ENCODE data around the gene C1QL3. TPM values are rescaled to one million over a fixed set of nuclear protein-coding genes. Genes with fewer than 3 reads are reported as not detected.

The C1QL3 gene
- total and polyA plus RNA-seq, 2 of the 4 experiments (the other 2 are of a cell fraction), result not detected

DNA sequence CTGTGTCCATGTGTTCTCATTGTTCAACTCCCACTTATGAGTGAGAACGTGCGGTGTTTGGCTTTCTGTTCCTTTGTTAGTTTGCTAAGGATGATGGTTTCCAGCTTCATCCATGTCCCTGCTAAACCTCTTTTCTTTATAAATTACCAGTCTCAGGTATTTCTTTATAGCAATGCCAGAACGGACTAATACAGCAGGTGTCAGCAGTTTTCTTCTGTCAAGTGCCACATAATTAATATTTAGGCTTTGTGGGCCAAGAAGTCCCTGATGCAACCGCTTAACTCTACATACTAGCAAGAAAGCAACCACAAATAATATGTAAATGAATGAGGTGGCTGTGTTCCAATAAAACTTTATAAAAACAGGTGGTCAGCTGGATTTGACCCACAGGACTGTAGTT, 26.3 kb upstream of the C1QL3 start:
- intact Hi-C loops (cut with micrococcal nuclease), result no loop called here
- no peaks in the 10 kb centered on the region for H3K27me3 ChIP-seq (ENCODE audit: control insufficient read depth, insufficient read depth, low read length)
- no peak overlapping the region for H2AFZ ChIP-seq (replicated peaks; ENCODE audit: low read length, poor library complexity)
- no peaks in the 10 kb centered on the region for H3K79me1 ChIP-seq (ENCODE audit: low read depth in 1 of 2, low read length in 2 of 2)
- DNase-seq, result no peak
- WGBS, 2 experiments (ENCODE audit: extremely low coverage in 2 of 2, insufficient read length in 1 of 2), result no CpG with 5 or more reads among the region's 4 CpGs
- no peak overlapping the region for H3K23ac ChIP-seq (ENCODE audit: low read depth, low read length)
- H3K18ac ChIP-seq (ENCODE audit: low read depth, low read length), result no peak overlapping the region
- no peaks in the 10 kb centered on the region for H4K20me1 ChIP-seq (ENCODE audit: insufficient read depth, low read length)
- no peak for ATAC-seq (ENCODE audit: low read depth)
- in situ Hi-C loops (cut with MboI; ENCODE audit: low sequenced_read_pairs), result no loop called here
- H3K9me3 ChIP-seq (ENCODE audit: control insufficient read depth, insufficient read depth, low read length), result no peaks in the 10 kb centered on the region
- dilution Hi-C loops (cut with HindIII; ENCODE audit: low sequenced_read_pairs, unreplicated experiment), result no loop called here
- no peak overlapping the region for H2AK9ac ChIP-seq (replicated peaks; ENCODE audit: low read depth, low read length, poor library complexity)
- no peaks in the 10 kb centered on the region for H3K9me1 ChIP-seq (ENCODE audit: insufficient read depth, low read length)
- no peak overlapping the region for H2AK5ac ChIP-seq (ENCODE audit: low read depth, low read length)
- TF ChIP-seq BHLHE40 (IDR thresholded peaks at IDR 0.05; ENCODE audit: low read depth, low read length) (no peak), MAFK (IDR thresholded peaks at IDR 0.05; ENCODE audit: low read depth, low read length) (peak; percentile 52), SMC3 (IDR thresholded peaks at IDR 0.05; ENCODE audit: low read depth, low read length) (no peak)
- TF ChIP-seq, protein P1, sequence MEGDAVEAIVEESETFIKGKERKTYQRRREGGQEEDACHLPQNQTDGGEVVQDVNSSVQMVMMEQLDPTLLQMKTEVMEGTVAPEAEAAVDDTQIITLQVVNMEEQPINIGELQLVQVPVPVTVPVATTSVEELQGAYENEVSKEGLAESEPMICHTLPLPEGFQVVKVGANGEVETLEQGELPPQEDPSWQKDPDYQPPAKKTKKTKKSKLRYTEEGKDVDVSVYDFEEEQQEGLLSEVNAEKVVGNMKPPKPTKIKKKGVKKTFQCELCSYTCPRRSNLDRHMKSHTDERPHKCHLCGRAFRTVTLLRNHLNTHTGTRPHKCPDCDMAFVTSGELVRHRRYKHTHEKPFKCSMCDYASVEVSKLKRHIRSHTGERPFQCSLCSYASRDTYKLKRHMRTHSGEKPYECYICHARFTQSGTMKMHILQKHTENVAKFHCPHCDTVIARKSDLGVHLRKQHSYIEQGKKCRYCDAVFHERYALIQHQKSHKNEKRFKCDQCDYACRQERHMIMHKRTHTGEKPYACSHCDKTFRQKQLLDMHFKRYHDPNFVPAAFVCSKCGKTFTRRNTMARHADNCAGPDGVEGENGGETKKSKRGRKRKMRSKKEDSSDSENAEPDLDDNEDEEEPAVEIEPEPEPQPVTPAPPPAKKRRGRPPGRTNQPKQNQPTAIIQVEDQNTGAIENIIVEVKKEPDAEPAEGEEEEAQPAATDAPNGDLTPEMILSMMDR (conservative IDR thresholded peaks at IDR 0.05; ENCODE audit: low read depth, low read length), result no peak
- H3K4me1 ChIP-seq (ENCODE audit: control insufficient read depth, insufficient read depth, low read length), result no peaks in the 10 kb centered on the region
- H4K8ac ChIP-seq (ENCODE audit: low read depth in 2 of 2, low read length in 2 of 2), result no peak overlapping the region
- ChIA-PET CTCF (no interaction called here), POLR2A (ENCODE audit: unreplicated experiment) (no interaction called here)
- H3K14ac ChIP-seq (replicated peaks; ENCODE audit: low read depth, low read length), result no peak overlapping the region
- H2BK120ac ChIP-seq (ENCODE audit: low read depth, low read length), result no peak overlapping the region
- H3K56ac ChIP-seq (ENCODE audit: extremely low read depth, insufficient read depth, low read length), result no peak overlapping the region
- H2BK5ac ChIP-seq (ENCODE audit: low read depth, low read length, poor library complexity, severe bottlenecking), result no peak overlapping the region
- no peak overlapping the region for H2BK20ac ChIP-seq (ENCODE audit: low read depth, low read length)
- no peaks in the 10 kb centered on the region for H3K36me3 ChIP-seq (ENCODE audit: control insufficient read depth, insufficient read depth, low read length)
- H4K91ac ChIP-seq (ENCODE audit: insufficient read depth, low read depth, low read length), result no peak overlapping the region
- no TSS peak for BruUV-seq (replicated peaks)
- H3K9ac ChIP-seq (ENCODE audit: low read depth, low read length), result no peak overlapping the region
- no peak overlapping the region for H3K4me3 ChIP-seq (ENCODE audit: insufficient read depth, low read depth, low read length)
- H3K4me2 ChIP-seq (ENCODE audit: low read depth, low read length), result no peak overlapping the region
- no peak overlapping the region for H3K27ac ChIP-seq (ENCODE audit: insufficient read depth, low read length)
- H2BK15ac ChIP-seq (ENCODE audit: low read depth, low read length), result no peak overlapping the region
- no peak overlapping the region for H3K4ac ChIP-seq (ENCODE audit: low read depth, low read length)
- no peak overlapping the region for H4K5ac ChIP-seq (ENCODE audit: low read depth, low read length)
